Medulla oblongata (tissue), 1 donor: ENCODE measurements around the gene RICTOR.

ENCODE experiments used
- DNase-seq: peaks from one replicate; pipeline ENCODE4 v3.0.0-alpha.2; 2015; ENCODE audit errors: extremely low spot score

Gene RICTOR

GRCh38 chr5:39092581-39093351 lies 18.6 kb upstream of the RICTOR start:
- DNase-seq, result no peak

DNA sequence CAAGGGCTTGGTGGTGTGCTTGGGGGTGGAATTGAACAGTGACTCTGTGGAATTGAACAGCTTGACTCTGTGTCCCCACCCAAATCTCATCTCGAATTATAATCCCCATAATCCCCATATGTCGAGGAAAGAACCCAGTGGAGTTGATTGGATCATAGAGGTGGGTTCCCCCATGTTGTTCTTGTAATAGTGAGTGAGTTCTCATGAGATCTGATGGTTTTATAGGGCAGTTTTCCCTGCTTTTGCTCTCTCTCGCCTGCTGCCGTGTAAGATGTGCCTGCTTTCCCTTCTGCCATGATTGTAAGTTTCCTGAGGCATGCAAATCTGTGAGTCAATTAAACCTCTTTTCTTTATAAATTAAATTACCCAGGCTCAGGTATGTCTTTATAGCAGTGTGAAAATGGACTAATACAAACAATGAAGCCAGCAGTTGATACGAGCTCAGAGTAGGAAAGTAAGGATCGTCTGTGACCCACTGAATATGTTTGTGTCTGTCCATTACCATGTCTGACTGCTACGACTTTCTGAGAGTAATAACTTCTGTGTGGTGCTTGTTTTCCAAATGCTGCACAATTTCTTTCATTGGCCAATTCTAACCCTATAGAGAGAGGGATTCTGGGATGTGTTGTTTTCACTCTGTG lies 17.9 kb upstream of the RICTOR start:
- no peak for DNase-seq

GRCh38 chr5:39083968-39084367 lies 9.8 kb upstream of the RICTOR start:
- DNase-seq, result no peak

- DNase-seq, result no peak
These were observed 8.8 kb upstream of the RICTOR start for GRCh38 chr5:39082995-39083394.

GRCh38 chr5:39080597-39081204 lies 6.5 kb upstream of the RICTOR start:
- peak; percentile 80 for DNase-seq

DNA sequence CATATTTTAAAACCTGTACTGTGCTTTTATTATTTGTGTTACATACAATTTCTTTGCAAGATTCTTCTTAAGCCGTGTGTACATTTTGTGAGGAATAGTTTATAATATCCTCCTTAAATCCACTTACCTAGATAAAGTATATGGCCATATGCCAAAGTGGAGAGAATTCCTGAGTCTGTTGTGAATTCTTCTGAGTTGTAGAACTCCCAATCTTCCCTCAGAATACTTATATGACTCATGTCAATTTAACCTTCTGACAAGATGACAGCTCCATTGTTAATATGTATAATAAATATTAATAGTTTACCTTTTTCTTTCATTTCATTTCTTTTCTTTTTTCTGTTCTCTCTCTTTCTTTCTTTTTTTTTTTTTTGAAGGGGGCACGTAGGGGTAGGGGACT lies 6.0 kb upstream of the RICTOR start:
- DNase-seq, result peak; percentile 19

DNA sequence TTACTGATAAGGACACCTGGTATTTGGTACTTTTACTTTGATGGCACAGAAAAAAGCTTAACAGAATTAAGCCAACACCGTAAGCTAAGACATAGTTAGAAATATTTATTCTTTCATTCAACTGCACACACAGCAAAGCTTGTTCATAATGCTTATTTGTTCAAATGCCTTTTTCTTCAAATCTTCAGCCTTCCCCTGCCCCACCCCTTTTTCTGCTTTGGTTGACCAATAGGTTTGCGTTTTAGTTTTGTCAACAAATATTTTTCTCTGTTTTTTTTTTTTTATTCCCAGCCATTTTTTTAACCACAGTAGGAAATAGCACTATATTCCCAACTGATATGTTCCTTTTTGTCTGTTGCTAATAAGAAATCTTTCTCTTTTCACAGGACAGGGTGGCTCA lies 4.9 kb upstream of the RICTOR start:
- peak; percentile 41 for DNase-seq

- peak; percentile 75 for DNase-seq
These were observed 2.8 kb upstream of the RICTOR start for GRCh38 chr5:39076757-39077728.

- peak; percentile 25 for DNase-seq
These were observed 2.0 kb upstream of the RICTOR start for GRCh38 chr5:39076101-39076756.

- DNase-seq, result no peak
These were observed 507 bp downstream of the RICTOR start for GRCh38 chr5:39073767-39074016.

GRCh38 chr5:39072925-39073766 lies 1.1 kb downstream of the RICTOR start:
- peak; percentile 66 for DNase-seq

- no peak for DNase-seq
These were observed 6.1 kb downstream of the RICTOR start for GRCh38 chr5:39068099-39068498.

DNA sequence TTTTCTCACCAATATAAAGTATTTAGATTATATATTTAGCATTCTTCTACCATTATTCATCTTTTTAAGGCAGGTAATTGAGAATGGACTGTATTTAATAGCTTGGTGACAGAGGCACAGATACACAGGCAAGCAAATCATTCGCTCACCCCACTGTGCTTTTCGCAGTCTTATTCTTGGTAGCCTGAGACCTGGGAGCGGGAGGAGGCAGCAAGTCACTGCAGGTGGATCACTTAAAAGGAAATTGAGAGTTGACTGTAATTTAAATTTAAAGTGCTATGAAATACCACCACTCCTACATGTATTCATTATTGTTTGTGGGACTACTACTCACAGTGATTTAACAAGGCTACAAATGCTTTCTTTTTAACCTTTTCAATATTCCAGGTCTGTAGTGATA lies 9.7 kb downstream of the RICTOR start:
- DNase-seq, result no peak

GRCh38 chr5:39063037-39063436 lies 11.2 kb downstream of the RICTOR start:
- DNase-seq, result no peak

DNA sequence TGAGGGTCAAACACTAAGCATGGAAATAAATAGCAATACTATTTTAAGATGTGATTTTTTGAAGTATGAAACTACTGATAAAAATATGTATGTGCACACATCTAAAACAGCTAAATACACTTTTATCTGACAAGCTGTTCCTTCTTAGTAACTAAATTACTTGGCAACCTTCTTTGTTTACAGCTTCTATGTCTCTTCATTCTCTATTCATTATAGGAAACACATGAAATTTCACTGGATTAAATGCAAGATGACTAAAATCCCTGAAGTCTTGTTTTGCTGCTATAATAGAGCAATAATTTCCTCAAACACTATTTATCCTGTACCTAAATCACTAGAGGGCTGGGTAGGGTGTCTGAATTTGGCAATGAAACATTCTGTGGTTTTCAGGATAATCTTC lies 11.7 kb downstream of the RICTOR start:
- DNase-seq, result no peak

GRCh38 chr5:39062104-39062503 lies 12.1 kb downstream of the RICTOR start:
- DNase-seq, result no peak

DNA sequence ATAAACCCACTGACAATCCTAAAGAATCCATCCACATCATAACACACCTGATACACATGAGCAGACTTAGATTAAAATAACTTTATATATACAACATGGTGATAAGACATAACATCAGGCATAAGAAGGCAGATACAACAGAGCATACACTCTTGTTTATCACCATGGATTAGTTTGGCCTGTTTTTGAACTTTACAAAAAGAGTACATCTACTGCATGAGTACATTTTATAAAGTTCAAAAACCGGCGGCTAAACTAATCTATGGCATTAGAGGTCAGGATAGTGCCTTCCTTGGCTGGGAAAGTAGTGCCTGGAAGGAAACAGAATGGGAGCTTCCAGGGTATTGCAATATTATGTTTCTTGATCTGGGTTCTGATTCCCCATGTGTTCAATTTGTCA lies 15.1 kb downstream of the RICTOR start:
- DNase-seq, result no peak

DNA sequence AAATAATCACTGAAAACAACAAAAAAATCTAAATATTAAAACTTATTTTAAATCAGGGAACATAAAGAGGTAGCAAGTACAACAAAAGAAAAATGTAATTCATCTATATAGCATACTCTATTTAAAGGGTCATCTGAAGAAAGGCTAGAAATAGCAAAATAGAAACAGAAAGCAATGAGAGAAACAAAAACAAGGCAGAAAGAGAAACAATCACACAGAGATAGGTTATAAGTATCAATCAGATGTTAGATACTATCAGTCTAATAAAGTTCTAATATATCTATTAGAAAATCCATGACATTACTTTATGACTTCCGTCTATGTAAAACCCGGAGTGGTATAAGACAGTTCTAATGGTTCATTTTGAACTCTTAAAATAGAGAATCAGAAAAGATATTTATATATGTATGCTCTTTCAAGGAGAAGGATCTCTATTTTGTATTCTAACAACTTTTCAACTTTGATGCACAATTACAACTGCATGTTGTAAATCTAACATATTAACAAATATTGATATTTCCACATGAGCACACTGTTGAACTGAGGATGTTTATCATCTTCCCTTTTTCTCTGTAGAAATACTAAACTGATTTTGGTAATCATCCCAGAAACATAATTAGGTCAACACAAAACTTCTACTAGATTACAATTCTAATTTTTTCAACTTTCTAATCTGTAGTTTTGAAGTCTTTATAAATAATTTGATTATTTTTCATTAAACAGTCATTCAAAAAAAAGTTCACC lies 15.8 kb downstream of the RICTOR start:
- no peak for DNase-seq

- DNase-seq, result peak; percentile 30
These were observed 16.5 kb downstream of the RICTOR start for GRCh38 chr5:39057734-39058133.
